OCI-LY1 (cell line): ENCODE data around the gene GAPVD1.

Experiments used
- CTCF ChIP-seq: fragments of 200-600 bp; sonication (generic), shearing (Covaris generic); IDR thresholded peaks from 2 replicates; pipeline ENCODE4 v1.5.1; 2017; ENCODE audit warnings: mild to moderate bottlenecking, antibody characterized with exemption, low read length, moderate library complexity, mixed read lengths
- EZH2 ChIP-seq: fragments of 200-600 bp; sonication (generic), shearing (Covaris generic); IDR thresholded peaks from 2 replicates; pipeline ENCODE4 v1.8.0; 2017; ENCODE audit warnings: borderline replicate concordance, mixed run types, mild to moderate bottlenecking, antibody characterized with exemption, low read length, moderate library complexity, mixed read lengths

GRCh38 chr9:125241000-125241862 lies 20.4 kb upstream of the GAPVD1 start, which contains the start of gene HSPA5:
- TF ChIP-seq EZH2 (no peak), CTCF (no peak)
